OCI-LY7 (cell line): Measurements from ENCODE around the gene DNAJC18.

Experiments
- EZH2phosphoT487 ChIP-seq: fragments of 200-600 bp; sonication (generic); IDR thresholded peaks from 2 replicates; pipeline ENCODE4 v1.6.1; 2018; ENCODE audit warnings: low read depth, borderline replicate concordance, mild to moderate bottlenecking, mixed run types, antibody characterized with exemption, low read length, moderate library complexity, mixed read lengths
- TF ChIP-seq, protein P1 (sequence below): fragments of 200-600 bp; sonication (generic); conservative IDR thresholded peaks from 2 replicates; pipeline ENCODE4 v1.5.1; 2014; ENCODE audit warnings: mild to moderate bottlenecking, antibody characterized with exemption, low read length, moderate library complexity, mixed read lengths

DNA sequence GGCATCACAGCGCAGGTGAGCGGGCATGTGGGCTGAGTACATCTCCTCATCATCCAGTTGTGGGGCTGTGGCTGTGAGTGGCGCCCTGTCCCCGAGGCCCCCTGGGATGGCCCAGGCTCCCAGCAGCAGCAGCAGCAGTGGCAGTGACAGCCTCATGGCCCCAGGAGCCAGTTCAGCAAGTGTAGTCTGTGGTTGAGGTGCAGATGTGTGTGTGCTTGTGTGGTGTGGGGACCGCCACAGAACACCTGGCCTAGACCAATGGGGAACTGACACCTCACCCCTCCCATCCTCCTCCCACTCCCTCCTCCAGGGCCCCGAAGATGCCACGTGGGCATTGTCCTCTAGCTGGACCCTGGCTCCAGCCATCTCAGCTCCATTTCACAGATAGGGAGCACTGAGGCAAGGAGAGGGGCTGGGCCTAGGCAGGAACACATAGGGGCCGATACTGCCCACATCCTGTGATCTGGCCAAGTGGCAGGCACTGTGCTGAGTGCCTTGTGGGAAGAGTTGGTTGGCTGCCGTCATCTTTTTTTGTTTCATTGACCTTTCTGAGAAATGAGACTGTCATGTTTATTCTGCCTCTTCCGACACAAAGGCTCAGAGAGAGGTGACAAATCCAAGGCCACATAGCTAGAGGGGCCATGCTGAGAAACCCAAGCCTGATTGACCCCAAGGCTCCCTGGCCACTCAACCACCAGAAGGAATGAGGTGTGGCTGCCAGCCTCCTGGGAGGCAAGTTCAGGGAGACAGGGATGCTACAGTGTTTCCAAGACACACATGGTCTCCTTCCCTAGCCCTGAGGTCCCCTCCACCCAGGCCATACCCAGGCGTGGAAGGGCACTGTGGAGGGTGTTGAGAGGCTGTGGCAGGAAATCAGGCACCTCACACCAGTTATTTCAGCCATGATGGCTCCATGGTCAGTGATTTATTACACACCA lies 49.4 kb downstream of the DNAJC18 start, which contains the start of gene MZB1:
- TF ChIP-seq EZH2phosphoT487: no peak
- TF ChIP-seq, protein P1, sequence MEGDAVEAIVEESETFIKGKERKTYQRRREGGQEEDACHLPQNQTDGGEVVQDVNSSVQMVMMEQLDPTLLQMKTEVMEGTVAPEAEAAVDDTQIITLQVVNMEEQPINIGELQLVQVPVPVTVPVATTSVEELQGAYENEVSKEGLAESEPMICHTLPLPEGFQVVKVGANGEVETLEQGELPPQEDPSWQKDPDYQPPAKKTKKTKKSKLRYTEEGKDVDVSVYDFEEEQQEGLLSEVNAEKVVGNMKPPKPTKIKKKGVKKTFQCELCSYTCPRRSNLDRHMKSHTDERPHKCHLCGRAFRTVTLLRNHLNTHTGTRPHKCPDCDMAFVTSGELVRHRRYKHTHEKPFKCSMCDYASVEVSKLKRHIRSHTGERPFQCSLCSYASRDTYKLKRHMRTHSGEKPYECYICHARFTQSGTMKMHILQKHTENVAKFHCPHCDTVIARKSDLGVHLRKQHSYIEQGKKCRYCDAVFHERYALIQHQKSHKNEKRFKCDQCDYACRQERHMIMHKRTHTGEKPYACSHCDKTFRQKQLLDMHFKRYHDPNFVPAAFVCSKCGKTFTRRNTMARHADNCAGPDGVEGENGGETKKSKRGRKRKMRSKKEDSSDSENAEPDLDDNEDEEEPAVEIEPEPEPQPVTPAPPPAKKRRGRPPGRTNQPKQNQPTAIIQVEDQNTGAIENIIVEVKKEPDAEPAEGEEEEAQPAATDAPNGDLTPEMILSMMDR: no peak
